Measurements from ENCODE around the gene KDM1B.
"Not testable (repeated sequence)": the region's sequence is repeated elsewhere in the genome, so short reads cannot be mapped to it uniquely, and the experiment has no call there.

Gene KDM1B

GRCh38 chr6:18148304-18149025, 6.8 kb upstream of the KDM1B start:
- no peak for DNase-seq (ENCODE audit: low read depth in 1 of 2, low spot score in 1 of 2)

- DNase-seq (ENCODE audit: low read depth in 1 of 2, low spot score in 1 of 2): not testable (repeated sequence)
Measured at GRCh38 chr6:18151391-18151790, 3.8 kb upstream of the KDM1B start.

GRCh38 chr6:18151801-18152200, 3.4 kb upstream of the KDM1B start:
- no peak for DNase-seq (ENCODE audit: low read depth in 1 of 2, low spot score in 1 of 2)

GRCh38 chr6:18153311-18153703, 1.9 kb upstream of the KDM1B start:
- no peak for DNase-seq (ENCODE audit: low read depth in 1 of 2, low spot score in 1 of 2)

- no peak for DNase-seq (ENCODE audit: low read depth in 1 of 2, low spot score in 1 of 2)
Measured at GRCh38 chr6:18154507-18155149, 594 bp upstream of the KDM1B start, which contains the start of gene TPMT. Gene TPMT, minus strand, starts transcription at chr6:18155077. Its CDS starts 5,950 bp downstream, at chr6:18149127.

GRCh38 chr6:18155864-18156421, 721 bp downstream of the KDM1B start:
- peak in 1 of 2 donors; percentile 26 for DNase-seq (ENCODE audit: low read depth in 1 of 2, low spot score in 1 of 2)

- DNase-seq (ENCODE audit: low read depth in 1 of 2, low spot score in 1 of 2): no peak
Measured at GRCh38 chr6:18160911-18161310, 5.7 kb downstream of the KDM1B start.

- DNase-seq (ENCODE audit: low read depth in 1 of 2, low spot score in 1 of 2): no peak
Measured at GRCh38 chr6:18161431-18161830, 6.2 kb downstream of the KDM1B start.

- DNase-seq (ENCODE audit: low read depth in 1 of 2, low spot score in 1 of 2): no peak
Measured at GRCh38 chr6:18162401-18162800, 7.2 kb downstream of the KDM1B start.

- DNase-seq (ENCODE audit: low read depth in 1 of 2, low spot score in 1 of 2): no peak
Measured at GRCh38 chr6:18165751-18166150, 10.5 kb downstream of the KDM1B start.

GRCh38 chr6:18166312-18167036, 11.3 kb downstream of the KDM1B start:
- no peak for DNase-seq (ENCODE audit: low read depth in 1 of 2, low spot score in 1 of 2)

- no peak for DNase-seq (ENCODE audit: low read depth in 1 of 2, low spot score in 1 of 2)
Measured at GRCh38 chr6:18168264-18168663, 13.0 kb downstream of the KDM1B start.

- DNase-seq (ENCODE audit: low read depth in 1 of 2, low spot score in 1 of 2): no peak
Measured at GRCh38 chr6:18171871-18172270, 16.6 kb downstream of the KDM1B start.

- not testable (repeated sequence) for DNase-seq (ENCODE audit: low read depth in 1 of 2, low spot score in 1 of 2)
Measured at GRCh38 chr6:18176198-18176597, 21.0 kb downstream of the KDM1B start.

GRCh38 chr6:18177286-18177965, 22.2 kb downstream of the KDM1B start:
- no peak for DNase-seq (ENCODE audit: low read depth in 1 of 2, low spot score in 1 of 2)

- DNase-seq (ENCODE audit: low read depth in 1 of 2, low spot score in 1 of 2): no peak
Measured at GRCh38 chr6:18178960-18179615, 23.9 kb downstream of the KDM1B start.

GRCh38 chr6:18179770-18180356, 24.6 kb downstream of the KDM1B start:
- no peak for DNase-seq (ENCODE audit: low read depth in 1 of 2, low spot score in 1 of 2)

GRCh38 chr6:18182568-18182967, 27.3 kb downstream of the KDM1B start:
- no peak for DNase-seq (ENCODE audit: low read depth in 1 of 2, low spot score in 1 of 2)

GRCh38 chr6:18183766-18184165, 28.5 kb downstream of the KDM1B start:
- no peak for DNase-seq (ENCODE audit: low read depth in 1 of 2, low spot score in 1 of 2)

- DNase-seq (ENCODE audit: low read depth in 1 of 2, low spot score in 1 of 2): no peak
Measured at GRCh38 chr6:18185624-18186023, 30.4 kb downstream of the KDM1B start.
